ENCODE data around the gene OPCML. TPM values are rescaled to one million over a fixed set of nuclear protein-coding genes. Genes with fewer than 3 reads are reported as not detected.

Gene OPCML
- total and polyA plus RNA-seq, 2 of the 13 experiments (the other 11 are each of a cell fraction or from before 2014, with no cell fraction given) = not detected

- ATAC-seq (no peak), FAIRE-seq (no peak), DNase-seq (ENCODE audit: low spot score) (no peak)
- BruUV-seq (replicated peaks) = no TSS peak
- POLR2A ChIA-PET = no interaction called here
- H3K36me3 ChIP-seq (replicated peaks in 1 of 2; ENCODE audit: control insufficient read depth in 1 of 2, insufficient read depth in 2 of 2, low read length in 2 of 2) = no peaks in the 10 kb centered on the region
- no peaks in the 10 kb centered on the region for H3K79me2 ChIP-seq (ENCODE audit: insufficient read depth, low read length)
- no peak overlapping the region for H3K27ac ChIP-seq (ENCODE audit: extremely low read length, insufficient read depth, low read length)
- no peak overlapping the region for H3K9ac ChIP-seq (ENCODE audit: insufficient read depth, low read depth, low read length)
- intact Hi-C loops (cut with micrococcal nuclease; ENCODE audit: unreplicated experiment) (no loop called here), in situ Hi-C loops (cut with HindIII; ENCODE audit: extremely low pct_ligation_motif_present, low pct_unique_long_range_greater_than_20kb) (no loop called here)
- CTCF ChIA-PET (ENCODE audit: low intra/inter-chr PET ratio, low total read pairs) = no interaction called here
- H3K9me3 ChIP-seq (ENCODE audit: low read length) = peaks cover 64% of the 10 kb centered on the region
- H3K4me3 ChIP-seq (replicated peaks in 1 of 3; ENCODE audit: insufficient read depth in 1 of 3, low read depth in 2 of 3, low read length in 3 of 3) = no peak overlapping the region
- no peaks in the 10 kb centered on the region for H3K27me3 ChIP-seq (ENCODE audit: control insufficient read depth in 1 of 2, insufficient read depth in 2 of 2, low read length in 2 of 2)
- H3K4me1 ChIP-seq (ENCODE audit: insufficient read depth, low read length) = no peaks in the 10 kb centered on the region
- TF ChIP-seq SP140L (CRISPR knock-in tag; IDR thresholded peaks at IDR 0.05; ENCODE audit: borderline replicate concordance) = no peak
- no peak for TF ChIP-seq NFE2L1 (CRISPR knock-in tag; IDR thresholded peaks at IDR 0.05; ENCODE audit: borderline replicate concordance)
- TF ChIP-seq CAMTA2 (CRISPR knock-in tag; IDR thresholded peaks at IDR 0.05; ENCODE audit: borderline replicate concordance) = no peak
- no peak for TF ChIP-seq BATF2 (CRISPR knock-in tag; IDR thresholded peaks at IDR 0.05)
- TF ChIP-seq GFI1 (CRISPR knock-in tag; IDR thresholded peaks at IDR 0.05; ENCODE audit: borderline replicate concordance) = no peak
- no peak overlapping the region for H2AFZ ChIP-seq (ENCODE audit: low read length)
- H3K4me2 ChIP-seq (ENCODE audit: low read depth, low read length) = no peak overlapping the region
- H4K20me1 ChIP-seq (ENCODE audit: insufficient read depth, low read length) = no peaks in the 10 kb centered on the region
Observed at GRCh38 chr11:132395434-132395833, 1136.9 kb downstream of the OPCML start.

GRCh38 chr11:132379540-132379939 is 1152.8 kb downstream of the OPCML start:
- ChIA-PET POLR2A (no interaction called here), CTCF (ENCODE audit: low intra/inter-chr PET ratio, low total read pairs) (no interaction called here)
- Histone ChIP-seq H3K4me1 (ENCODE audit: insufficient read depth, low read length) (no peaks in the 10 kb centered on the region), H4K20me1 (ENCODE audit: insufficient read depth, low read length) (no peaks in the 10 kb centered on the region), H3K36me3 (replicated peaks in 1 of 2; ENCODE audit: control insufficient read depth in 1 of 2, insufficient read depth in 2 of 2, low read length in 2 of 2) (no peaks in the 10 kb centered on the region), H3K4me3 (replicated peaks in 1 of 3; ENCODE audit: insufficient read depth in 1 of 3, low read depth in 2 of 3, low read length in 3 of 3) (no peak overlapping the region), H2AFZ (ENCODE audit: low read length) (no peak overlapping the region), H3K4me2 (ENCODE audit: low read depth, low read length) (no peak overlapping the region), H3K27me3 (ENCODE audit: control insufficient read depth in 1 of 2, insufficient read depth in 2 of 2, low read length in 2 of 2) (no peaks in the 10 kb centered on the region), H3K9ac (ENCODE audit: insufficient read depth, low read depth, low read length) (no peak overlapping the region), H3K79me2 (ENCODE audit: insufficient read depth, low read length) (no peaks in the 10 kb centered on the region), H3K9me3 (ENCODE audit: low read length) (peaks cover 81% of the 10 kb centered on the region), H3K27ac (ENCODE audit: extremely low read length, insufficient read depth, low read length) (no peak overlapping the region)
- DNase-seq (ENCODE audit: low spot score) (no peak), FAIRE-seq (no peak), ATAC-seq (no peak)
- BruUV-seq (replicated peaks) = no TSS peak
- 33% methylated on average over 1 of the region's 3 CpGs for WGBS (ENCODE audit: low lambda C conversion rate)
- intact Hi-C loops (cut with micrococcal nuclease; ENCODE audit: unreplicated experiment) (no loop called here), in situ Hi-C loops (cut with HindIII; ENCODE audit: extremely low pct_ligation_motif_present, low pct_unique_long_range_greater_than_20kb) (no loop called here)
- TF ChIP-seq CBX5 (CRISPR knock-in tag; IDR thresholded peaks at IDR 0.05; ENCODE audit: borderline replicate concordance) (no peak), ZNF780A (CRISPR knock-in tag; IDR thresholded peaks at IDR 0.05) (no peak), RNF219 (CRISPR knock-in tag; IDR thresholded peaks at IDR 0.05) (no peak), TAF15 (IDR thresholded peaks at IDR 0.05; ENCODE audit: low read depth, low read length, poor library complexity, severe bottlenecking) (no peak), ETS1 (CRISPR knock-in tag; IDR thresholded peaks at IDR 0.05) (no peak), EED (CRISPR knock-in tag; IDR thresholded peaks at IDR 0.05) (no peak), ZNF547 (CRISPR knock-in tag; IDR thresholded peaks at IDR 0.05) (no peak), TOPORS (CRISPR knock-in tag; IDR thresholded peaks at IDR 0.05) (no peak), ZSCAN20 (CRISPR knock-in tag; IDR thresholded peaks at IDR 0.05; ENCODE audit: borderline replicate concordance) (no peak), ZNF264 (CRISPR knock-in tag; IDR thresholded peaks at IDR 0.05) (no peak), ZNF777 (CRISPR knock-in tag; IDR thresholded peaks at IDR 0.05) (no peak), DR1 (CRISPR knock-in tag; IDR thresholded peaks at IDR 0.05) (no peak)

Measured in HepG2 (cell line).